Heart left ventricle (tissue), 16 donors: ENCODE data around the gene CPEB4. TPM values are rescaled to one million over a fixed set of nuclear protein-coding genes. Genes with fewer than 3 reads are reported as not detected.

Experiments
- ATAC-seq, 4 donors: fragments of 200-7000 bp; cut with Tn5 transposase; one replicate each; pipeline ENCODE4 v1.9.1; 2020 to 2022; ENCODE audit warnings: moderate library complexity in 4 of 4, mild to moderate bottlenecking in 3 of 4, moderate number of reproducible peaks in 1 of 4
- DNase-seq, 5 donors: peaks; one replicate each; pipeline ENCODE4 v3.0.0-alpha.2; 2020
- H3K27ac ChIP-seq, 12 donors: fragments of 200-600 bp; sonication (generic) in 4 of 12; one replicate each; pipeline versions ENCODE4 v1.5.0 to v1.8.0; 2016 to 2022; ENCODE audit warnings: mild to moderate bottlenecking in 2 of 12
- H3K27me3 ChIP-seq, 9 donors: fragments of 200-600 bp; sonication (generic) in 2 of 9; one replicate each; pipeline versions ENCODE4 v1.5.1 to v1.8.0; 2016 to 2022; ENCODE audit warnings: mild to moderate bottlenecking in 3 of 9
- H3K36me3 ChIP-seq, 9 donors: fragments of 200-600 bp; sonication (generic) in 2 of 9; one replicate each; pipeline versions ENCODE4 v1.5.0 to v1.8.0; 2018 to 2022; ENCODE audit warnings: mild to moderate bottlenecking in 2 of 9
- H3K4me1 ChIP-seq, 12 donors: fragments of 200-600 bp; sonication (generic) in 4 of 12; one replicate each; pipeline versions ENCODE4 v1.5.0 to v1.8.0; 2016 to 2022; ENCODE audit warnings: mild to moderate bottlenecking in 3 of 12
- H3K4me3 ChIP-seq, 12 donors: fragments of 200-600 bp; sonication (generic) in 4 of 12; one replicate each; pipeline versions ENCODE4 v1.5.0 to v1.8.0; 2017 to 2022; ENCODE audit warnings: mild to moderate bottlenecking in 9 of 12, moderate library complexity in 4 of 12
- H3K9me3 ChIP-seq, 12 donors: fragments of 200-600 bp; sonication (generic) in 4 of 12; one replicate each; pipeline versions ENCODE4 v1.5.0 to v1.8.0; 2016 to 2022; ENCODE audit warnings: mild to moderate bottlenecking in 1 of 12
- CTCF ChIP-seq, 12 donors: fragments of 200-600 bp; sonication (generic) in 4 of 12; IDR thresholded peaks; one replicate each; pipeline versions ENCODE4 v1.5.0 to v1.8.0; 2018 to 2022; ENCODE audit warnings: antibody characterized with exemption in 12 of 12, mild to moderate bottlenecking in 5 of 12
- POLR2A ChIP-seq, 2 donors: fragments of 450-650 bp; IDR thresholded peaks; one replicate each; pipeline ENCODE4 v1.6.1; 2017; ENCODE audit warnings: antibody characterized with exemption in 2 of 2, mild to moderate bottlenecking in 2 of 2, moderate library complexity in 2 of 2
- WGBS, 4 donors: extraction: QIAGEN DNeasy Blood & Tissue Kit in 2 of 4; methylation state at CpG; one replicate each; pipeline versions ENCODE4 v1.1.5 to v1.1.7; 2013 to 2018; 5-methylcytosine and 5-hydroxymethylcytosine counted together
- intact Hi-C, 10 donors: fragments of 100-400 bp; cut with DNase I; formaldehyde crosslinking; loops; one replicate each; pipeline versions ENCODE4 v1.11.1 to v1.14.2; 2022
- polyA plus RNA-seq, 2 donors: library from polyadenylated mRNA; stranded (reverse); fragments of 200-250 nt; gene quantifications; one replicate each; pipeline ENCODE4 v1.2.3, GENCODE V29; 2013
- total RNA-seq, 9 donors: library from RNA; depleted of rRNA in 2 of 9; stranded (reverse); fragments of >200 nt in 2 of 9; fragmentation: NEBNext Ultra II Directional in 3 of 9; extraction: Animal tissue kit (Norgen Biotek cat#: 25700) in 3 of 9; gene quantifications; one replicate each; pipeline versions ENCODE4 v1.1.0 to v1.2.4, GENCODE V29; 2016 to 2023
- donor health status: ischemic (EF 13 %, LVEDD 7.1; RV severe dilation, severe dysfunction).
- donor health status: healthy with polysubstance abuse.
- donor health status: DM: no; HTN: yes; CAD: no.
- donor health status: DM: no; HTN: no; CAD: no.
- donor health status: ischemic (EF 25% LVEDD 6.9; RV normal size, moderate dysfunction).
- donor health status: ischemic (EF 25% LVEDD 5.7; RV mildly dilated, moderate dysfunction).
- donor health status: healthy.
- donor health status: DM: yes; HTN: yes; CAD: no.
- donor health status: ischemic (EF 35%, LVEDD 5.7; RV mildly dilated, moderate dysfunction).
- donor health status: nonischemic (EF 11% LVEDD 7.7; RV severe dilation, severe dysfunction).
- donor health status: DM: yes; HTN: yes; CAD: no.
- donor health status: PGD.
- donor health status: ischemic (EF 29% LVEDD 5.4; RV normal size, mild dysfunction).
- donor health status: nonischemic (EF 23%, LVEDD 6.1; RV moderate dilation, normal function).

Gene CPEB4
- total and polyA plus RNA-seq, 11 donors = 28.7 to 217 (median 168) TPM

GRCh38 chr5:173881811-173882575, 6.2 kb upstream of the CPEB4 start:
- H3K27ac ChIP-seq = no peak overlapping the region
- no peak for ATAC-seq
- no peaks in the 10 kb centered on the region for H3K27me3 ChIP-seq
- H3K4me1 ChIP-seq = peaks cover 0 to 41% (median 17%) of the 10 kb centered on the region in 12 donors
- DNase-seq = no peak
- no peak overlapping the region for H3K4me3 ChIP-seq
- H3K36me3 ChIP-seq = no peaks in the 10 kb centered on the region
- no peak for TF ChIP-seq POLR2A (IDR thresholded peaks at IDR 0.05)
- no peak for TF ChIP-seq CTCF (IDR thresholded peaks at IDR 0.05)
- H3K9me3 ChIP-seq = no peaks in the 10 kb centered on the region
- 91 to 98% (median 96%) methylated on average over 6 of the region's 6 CpGs for WGBS, 4 donors
- intact Hi-C loops = loop anchor here in 4 of 10 donors (5.0 to 10.0 kb wide), 4 partner anchors 107 to 267 kb away; partner anchors contain the start of gene BOD1 (in 2 of the 4)

- Histone ChIP-seq H3K27me3 (no peaks in the 10 kb centered on the region), H3K4me3 (no peak overlapping the region), H3K36me3 (no peaks in the 10 kb centered on the region), H3K4me1 (peaks cover 0 to 46% (median 15%) of the 10 kb centered on the region in 12 donors), H3K9me3 (no peaks in the 10 kb centered on the region), H3K27ac (no peak overlapping the region)
- intact Hi-C loops = loop anchor here in 4 of 10 donors (5.0 to 10.0 kb wide), 4 partner anchors 108 to 268 kb away; partner anchors contain the start of gene BOD1 (in 2 of the 4)
- ATAC-seq (no peak), DNase-seq (no peak)
- no peak for TF ChIP-seq CTCF (IDR thresholded peaks at IDR 0.05)
- TF ChIP-seq POLR2A (IDR thresholded peaks at IDR 0.05) = no peak
These were observed 5.5 kb upstream of the CPEB4 start for GRCh38 chr5:173882632-173883031.

DNA sequence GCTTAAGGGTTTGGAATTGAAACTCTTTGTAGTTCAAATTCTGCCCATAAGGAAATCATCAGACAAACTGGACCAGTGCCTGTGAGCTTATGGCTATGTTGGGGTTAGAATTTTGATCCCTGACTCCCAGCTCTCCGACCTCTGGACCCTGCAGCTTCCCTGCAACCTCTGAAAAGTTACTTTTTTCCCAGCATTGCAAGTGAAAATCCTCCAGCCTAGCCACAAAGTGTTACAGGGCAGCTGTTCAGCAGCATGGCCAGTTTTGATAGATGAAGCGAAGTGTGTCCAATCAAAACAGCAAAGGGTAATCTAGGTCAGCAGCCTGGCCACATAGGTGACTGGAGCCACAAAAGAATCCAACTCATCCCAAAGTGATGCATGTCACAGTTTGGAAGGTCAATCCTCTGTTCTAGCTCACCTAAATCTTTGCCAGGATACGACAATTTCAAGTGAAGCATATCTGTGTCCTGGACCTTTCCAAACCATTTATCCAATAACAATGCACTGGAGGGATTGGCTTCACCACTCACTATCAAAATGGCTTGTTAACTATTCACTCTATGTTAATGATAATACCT, 4.7 kb upstream of the CPEB4 start:
- TF ChIP-seq CTCF (IDR thresholded peaks at IDR 0.05) = no peak
- no peak for TF ChIP-seq POLR2A (IDR thresholded peaks at IDR 0.05)
- H3K4me1 ChIP-seq = peaks cover 0 to 46% (median 12%) of the 10 kb centered on the region in 12 donors
- no peak overlapping the region for H3K4me3 ChIP-seq
- peak overlapping the region in 1 of 12 donors; percentile 15 for H3K27ac ChIP-seq
- H3K9me3 ChIP-seq = no peaks in the 10 kb centered on the region
- DNase-seq (no peak), ATAC-seq (no peak)
- no peaks in the 10 kb centered on the region for H3K36me3 ChIP-seq
- WGBS, 4 donors = 67 to 75% (median 71%) methylated on average over 3 of the region's 3 CpGs
- H3K27me3 ChIP-seq = no peaks in the 10 kb centered on the region
- intact Hi-C loops = loop anchor here in 4 of 10 donors (5.0 to 10.0 kb wide), 4 partner anchors 109 to 269 kb away; partner anchors contain the start of gene BOD1 (in 2 of the 4)

- intact Hi-C loops = loop anchor here in 9 of 10 donors (5.0 to 10.0 kb wide), 9 partner anchors 38 to 270 kb away; partner anchors contain the start of gene BOD1 (in 5 of the 9)
- TF ChIP-seq POLR2A (IDR thresholded peaks at IDR 0.05) = no peak
- no peak for TF ChIP-seq CTCF (IDR thresholded peaks at IDR 0.05)
- H3K27ac ChIP-seq = peak overlapping the region in 3 of 12 donors; percentile 15 to 73 (median 37)
These were observed 3.6 kb upstream of the CPEB4 start for GRCh38 chr5:173884402-173885053.

More at GRCh38 chr5:173884402-173885053, 3.6 kb upstream of the CPEB4 start:
- no peaks in the 10 kb centered on the region for H3K36me3 ChIP-seq
- no peak for ATAC-seq
- no peaks in the 10 kb centered on the region for H3K9me3 ChIP-seq
- H3K4me3 ChIP-seq = no peak overlapping the region
- no peak for DNase-seq
- H3K4me1 ChIP-seq = peaks cover 0 to 44% (median 5%) of the 10 kb centered on the region in 12 donors
- 66 to 77% (median 74%) methylated on average over 2 of the region's 2 CpGs for WGBS, 4 donors
- H3K27me3 ChIP-seq = no peaks in the 10 kb centered on the region
